OCI-LY7 (cell line): ENCODE data around the gene ENG. TPM values are rescaled to one million over a fixed set of nuclear protein-coding genes. Genes with fewer than 3 reads are reported as not detected.

Experiments
- BruUV-seq: library from RNA; stranded (reverse); fragments of 400-500 nt; replicated peaks from 2 replicates; lab custom pipeline; 2021; lab: Mats Ljungman, UMichigan
- CTCF ChIA-PET: fragments of 300-600 bp; sonication (Branson Sonifier 250); formaldehyde crosslinking; loops from one replicate; lab custom pipeline; 2022; ENCODE audit warnings: antibody characterized with exemption; ENCODE audit not compliant: unreplicated experiment; lab: Charles Lee
- POLR2A ChIA-PET: fragments of 300-600 bp; sonication (Branson Sonifier 250); formaldehyde crosslinking; loops from one replicate; lab custom pipeline; 2022; ENCODE audit warnings: antibody characterized with exemption; lab: Charles Lee
- DNase-seq: peaks from one replicate; pipeline ENCODE4 v3.0.0-alpha.2; 2015; ENCODE audit warnings: low spot score
- H2AFZ ChIP-seq: fragments of 200-600 bp; sonication (generic), shearing (Covaris generic); 2 replicates; pipeline ENCODE4 v1.6.1; 2014; ENCODE audit warnings: mild to moderate bottlenecking, antibody characterized with exemption, low read length, moderate library complexity
- H3K27ac ChIP-seq: fragments of 200-600 bp; sonication (generic); 2 replicates; pipeline ENCODE4 v1.5.1; 2014; ENCODE audit warnings: mixed run types, low read depth, mild to moderate bottlenecking, moderate library complexity, low read length, inconsistent platforms; ENCODE audit not compliant: poor library complexity, severe bottlenecking
- H3K36me3 ChIP-seq: fragments of 200-600 bp; sonication (generic); 2 replicates; pipeline ENCODE4 v1.6.1; 2014; ENCODE audit warnings: mild to moderate bottlenecking, antibody characterized with exemption, low read length, moderate library complexity, mixed read lengths; ENCODE audit not compliant: insufficient read depth
- H3K4me1 ChIP-seq: fragments of 200-600 bp; sonication (generic); 2 replicates; pipeline ENCODE4 v1.5.1; 2014; ENCODE audit warnings: mild to moderate bottlenecking, low read length; ENCODE audit not compliant: insufficient read depth, poor library complexity, severe bottlenecking
- H3K4me2 ChIP-seq: fragments of 200-600 bp; sonication (generic); 2 replicates; pipeline ENCODE4 v1.6.1; 2014; ENCODE audit warnings: mild to moderate bottlenecking, low read length
- H3K4me3 ChIP-seq: fragments of 200-600 bp; sonication (generic); 2 replicates; pipeline ENCODE4 v1.5.1; 2014; ENCODE audit warnings: mild to moderate bottlenecking, low read depth, low read length; ENCODE audit not compliant: poor library complexity, severe bottlenecking
- H3K79me2 ChIP-seq: fragments of 200-600 bp; sonication (generic); 2 replicates; pipeline ENCODE4 v1.6.1; 2016; ENCODE audit warnings: low read depth, mild to moderate bottlenecking, low read length, moderate library complexity, mixed read lengths; ENCODE audit not compliant: insufficient read depth
- H3K9me2 ChIP-seq: fragments of 200-600 bp; sonication (generic); 2 replicates; pipeline ENCODE4 v1.6.1; 2016; ENCODE audit warnings: mild to moderate bottlenecking, low read length, mixed read lengths; ENCODE audit not compliant: insufficient read depth
- H3K9me3 ChIP-seq: fragments of 200-600 bp; sonication (generic); 2 replicates; pipeline ENCODE4 v1.6.1; 2014; ENCODE audit warnings: mild to moderate bottlenecking, mixed run types, low read length, mixed read lengths
- H4K20me1 ChIP-seq: fragments of 200-600 bp; sonication (generic); 2 replicates; pipeline ENCODE4 v1.6.1; 2014; ENCODE audit warnings: mild to moderate bottlenecking, antibody characterized with exemption, low read length, moderate library complexity, mixed read lengths; ENCODE audit not compliant: insufficient read depth
- CTCF ChIP-seq: fragments of 200-600 bp; sonication (generic); conservative IDR thresholded peaks from 2 replicates; pipeline ENCODE4 v1.5.1; 2014; ENCODE audit warnings: mild to moderate bottlenecking, antibody characterized with exemption, low read length, moderate library complexity, mixed read lengths
- EZH2phosphoT487 ChIP-seq: fragments of 200-600 bp; sonication (generic); IDR thresholded peaks from 2 replicates; pipeline ENCODE4 v1.6.1; 2018; ENCODE audit warnings: low read depth, borderline replicate concordance, mild to moderate bottlenecking, mixed run types, antibody characterized with exemption, low read length, moderate library complexity, mixed read lengths
- intact Hi-C: fragments of 100-400 bp; cut with micrococcal nuclease; formaldehyde crosslinking; loops from one replicate; pipeline ENCODE4 v1.10.0; 2022; ENCODE audit not compliant: unreplicated experiment
- total RNA-seq, 2 experiments: library from RNA; depleted of rRNA in 1 of 2; stranded (reverse); fragments of >200 nt in 1 of 2; shearing (Covaris generic) in 1 of 2; gene quantifications; 2 replicates each; pipeline ENCODE4 v1.2.3, GENCODE V29; 2014 to 2022

ENG gene
- total RNA-seq, 2 experiments from 2014 or later: not detected

DNA sequence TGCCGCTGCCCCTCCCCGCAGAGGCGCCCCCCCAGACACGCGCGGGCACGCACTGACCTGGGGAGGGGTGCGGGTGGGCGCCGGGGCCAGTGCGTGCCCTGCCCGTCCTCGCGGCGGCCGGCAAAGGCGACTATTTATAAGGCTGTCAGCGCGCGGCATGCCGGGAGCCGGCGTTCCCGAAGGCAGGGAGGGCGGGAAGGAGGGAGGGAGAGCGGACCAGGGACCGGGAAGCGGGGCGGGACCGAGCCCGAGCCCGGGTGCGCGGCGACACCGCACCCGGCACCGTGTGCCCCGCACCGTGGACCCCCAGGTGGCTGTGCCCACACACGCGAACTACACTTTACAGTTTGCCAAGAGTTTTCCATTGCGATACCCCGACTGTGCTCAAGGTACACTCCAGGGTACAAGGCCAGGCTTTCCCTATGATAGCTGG lies 23.1 kb upstream of the ENG start, which contains the start of gene AK1:
AK1 (minus strand) TSS at position 110 of the 433 bp plus-strand sequence. CDS start 3,058 bp downstream, outside the sequence.
- Histone ChIP-seq H4K20me1 (no peaks in the 10 kb centered on the region), H3K36me3 (no peaks in the 10 kb centered on the region), H2AFZ (no peak within 1 kb of the TSS), H3K27ac (no peak within 1 kb of the TSS), H3K9me2 (no peaks in the 10 kb centered on the region), H3K79me2 (no peaks in the 10 kb centered on the region), H3K4me2 (no peak within 1 kb of the TSS), H3K4me1 (peaks cover 32% of the 10 kb centered on the region), H3K9me3 (no peaks in the 10 kb centered on the region), H3K4me3 (no peak within 1 kb of the TSS)
- ChIA-PET CTCF (no interaction called here), POLR2A (no interaction called here)
- no peak for DNase-seq
- intact Hi-C loops: loop anchor here (10.0 kb wide), 1 partner anchor 373 kb away; no protein-coding TSS in a partner anchor
- TF ChIP-seq EZH2phosphoT487 (no peak), CTCF (no peak)
- no TSS peak for BruUV-seq

GRCh38 chr9:127876764-127877562 lies 22.5 kb upstream of the ENG start:
- H3K36me3 ChIP-seq: no peaks in the 10 kb centered on the region
- no peak overlapping the region for H3K27ac ChIP-seq
- no peak overlapping the region for H3K4me3 ChIP-seq
- no peaks in the 10 kb centered on the region for H4K20me1 ChIP-seq
- H3K9me2 ChIP-seq: no peaks in the 10 kb centered on the region
- intact Hi-C loops: loop anchor here (10.0 kb wide), 1 partner anchor 372 kb away; no protein-coding TSS in a partner anchor
- peaks cover 28% of the 10 kb centered on the region for H3K4me1 ChIP-seq
- no peak for DNase-seq
- H3K79me2 ChIP-seq: no peaks in the 10 kb centered on the region
- H2AFZ ChIP-seq: no peak overlapping the region
- no peak for TF ChIP-seq CTCF
- no peak for TF ChIP-seq EZH2phosphoT487
- BruUV-seq: no TSS peak
- CTCF ChIA-PET: no interaction called here
- H3K4me2 ChIP-seq: no peak overlapping the region
- POLR2A ChIA-PET: no interaction called here
- no peaks in the 10 kb centered on the region for H3K9me3 ChIP-seq
